HUDEP-2 (cell line): Measurements from ENCODE around the gene WHAMM.
"Not testable (repeated sequence)": the region's sequence is repeated elsewhere in the genome, so short reads cannot be mapped to it uniquely, and the experiment has no call there.

Experiments used
- DNase-seq, 76 experiments: peaks; one replicate each; lab custom pipeline; 2025; ENCODE audit not compliant: unreplicated experiment in 76 of 76; lab: John Stamatoyannopoulos, UW

Gene WHAMM

DNA sequence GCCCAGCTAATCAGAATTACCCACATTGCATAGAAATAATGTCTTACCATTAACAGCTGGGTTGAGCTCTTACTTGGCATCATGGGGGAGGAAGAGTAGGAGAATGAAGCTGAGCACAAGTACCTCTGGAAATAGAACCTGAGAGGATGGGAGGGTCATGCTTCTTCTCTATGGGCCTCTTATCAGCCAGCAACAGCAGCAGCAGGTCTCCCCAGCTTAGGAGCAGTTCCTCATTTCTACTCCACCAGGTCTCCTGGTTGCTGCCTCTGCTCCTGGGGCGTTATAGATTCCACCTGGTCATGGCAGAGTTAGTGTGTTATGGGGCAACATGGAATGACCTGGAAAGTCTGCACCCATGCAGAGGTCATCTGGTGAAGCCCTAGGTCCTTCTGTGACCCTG is 6.9 kb upstream of the WHAMM start:
- DNase-seq, result peak in 68 of 76 experiments; percentile 4 to 82 (median 43)

DNA sequence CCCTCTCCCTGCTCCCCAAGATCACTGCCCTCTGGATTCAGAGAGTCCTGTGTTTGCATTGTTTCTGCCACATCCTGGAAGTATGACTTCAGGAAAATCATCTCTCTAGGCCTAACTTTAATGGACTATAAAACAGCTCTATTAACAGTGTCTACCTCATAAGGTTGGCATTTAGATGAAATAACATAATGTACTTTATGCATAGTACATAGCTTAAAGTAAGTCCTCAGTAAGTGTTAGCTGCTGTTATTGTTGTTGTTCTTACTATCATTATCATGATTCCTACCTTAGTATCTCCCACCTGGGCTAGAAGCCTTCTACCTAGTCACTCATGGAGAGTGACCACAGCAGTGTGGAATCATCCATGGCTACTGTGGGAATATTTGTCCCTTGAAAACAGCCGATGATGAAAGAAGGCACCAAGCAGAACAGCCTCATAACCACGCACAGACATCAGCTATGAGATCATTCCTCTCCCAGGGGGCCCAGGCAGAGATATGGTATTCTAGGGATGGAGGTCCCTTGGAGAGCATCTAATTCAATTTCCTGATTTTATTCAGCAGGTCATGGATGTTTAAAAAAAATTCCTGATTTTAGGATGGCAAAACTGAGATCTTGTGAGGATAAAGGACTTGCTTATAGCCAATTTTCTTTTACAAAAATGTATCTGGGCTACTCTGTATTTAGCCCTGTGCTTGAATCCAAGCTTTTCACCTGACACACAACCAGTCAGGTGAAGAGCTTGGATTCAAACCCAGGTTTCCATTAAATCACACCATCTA is 5.4 kb upstream of the WHAMM start:
- DNase-seq, result no peak

DNA sequence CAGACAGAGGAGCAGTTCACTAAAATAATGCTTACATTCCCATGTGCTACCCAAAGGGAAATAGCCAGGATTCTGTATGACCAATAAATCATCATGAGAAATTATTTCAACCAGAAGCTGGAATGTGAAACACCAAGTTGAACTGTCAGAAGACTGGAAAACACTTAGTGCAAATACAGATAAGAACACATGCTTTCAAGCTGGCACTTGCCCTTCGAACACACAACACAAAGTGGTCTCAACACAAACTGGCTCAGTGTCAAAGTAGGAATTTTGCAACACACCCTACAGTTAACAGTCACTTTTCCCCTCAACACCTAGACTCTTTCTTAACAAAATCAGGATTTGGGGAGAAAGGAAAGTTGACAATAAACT is 4.9 kb upstream of the WHAMM start:
- peak in 1 of 76 experiments; percentile 12 for DNase-seq

DNA sequence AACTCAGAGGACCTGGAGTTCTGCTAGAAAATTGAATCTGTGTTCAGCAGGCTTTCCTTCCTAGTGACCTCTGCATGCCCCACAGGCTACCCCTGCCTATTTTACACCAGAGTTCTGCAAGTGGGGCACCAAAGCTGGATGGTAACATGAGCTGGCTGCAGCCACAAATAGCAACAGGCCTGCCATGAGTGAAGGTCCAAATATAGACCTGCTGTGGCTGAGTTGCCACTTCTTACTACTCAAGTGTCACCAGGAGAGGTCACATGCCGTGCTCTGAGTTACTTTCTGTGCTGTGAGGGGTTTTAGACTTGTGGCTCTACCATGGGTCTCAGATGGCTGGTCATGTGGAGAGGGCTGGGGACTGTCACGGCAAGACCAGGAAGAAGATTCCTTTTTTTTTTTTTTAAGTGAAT is 3.4 kb upstream of the WHAMM start, which contains the start of gene FSD2:
Gene FSD2, minus strand, starts transcription at position 76 of the 413 bp plus-strand sequence. CDS start 18,679 bp downstream, outside the sequence.
- DNase-seq, result no peak

DNA sequence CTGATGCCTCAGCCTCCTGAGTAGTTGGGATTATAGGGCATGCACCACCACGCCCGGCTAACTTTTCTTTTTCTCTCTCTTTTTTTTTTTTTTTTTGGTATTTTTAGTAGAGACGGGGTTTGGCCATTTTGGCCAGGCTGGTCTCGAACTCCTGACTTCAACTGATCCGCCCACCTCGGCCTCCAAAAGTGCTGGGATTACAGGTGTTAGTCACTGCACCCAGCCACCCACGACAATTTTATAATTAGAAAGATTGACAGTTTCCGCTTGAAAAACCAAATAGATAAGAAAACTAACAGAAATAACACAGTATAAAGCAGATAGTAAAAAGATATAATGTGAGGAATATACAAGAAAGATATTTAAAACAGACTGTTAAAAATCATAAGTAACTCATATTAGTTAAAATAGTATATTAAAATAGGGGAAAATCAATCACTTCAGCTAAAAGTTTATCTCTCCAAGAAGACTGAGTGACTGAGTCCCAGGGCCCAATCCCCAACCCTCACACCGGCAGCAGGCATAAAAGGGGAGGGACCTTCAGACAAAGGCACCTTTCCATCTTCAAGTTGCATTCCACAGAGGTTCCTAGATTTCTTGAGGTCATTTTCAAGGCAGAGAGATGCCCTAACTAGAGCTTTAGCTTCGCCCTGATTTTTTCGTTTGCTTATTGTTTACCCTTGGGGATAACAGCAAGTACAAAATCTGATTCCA is 1.4 kb upstream of the WHAMM start:
- DNase-seq, result no peak

DNA sequence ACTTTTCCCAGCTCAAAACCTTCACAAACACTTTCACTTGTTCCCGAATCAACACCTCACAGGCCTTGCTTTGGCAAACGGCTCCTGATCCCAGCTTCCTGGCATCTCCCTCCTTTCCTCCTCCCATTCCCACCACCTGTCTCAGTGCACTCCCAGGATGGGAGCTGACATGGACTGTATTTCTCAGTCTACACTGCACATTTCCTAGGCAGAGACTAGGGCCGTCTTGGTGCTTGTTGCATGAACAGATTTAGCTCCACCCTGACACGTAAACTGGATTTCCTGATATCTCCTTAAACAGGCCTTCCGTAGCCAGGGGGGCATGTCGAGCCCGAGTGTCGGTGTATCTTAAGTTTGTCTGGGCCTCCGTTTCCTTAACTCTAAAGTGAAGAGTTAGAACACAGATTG is 790 bp upstream of the WHAMM start:
- DNase-seq, result no peak

DNA sequence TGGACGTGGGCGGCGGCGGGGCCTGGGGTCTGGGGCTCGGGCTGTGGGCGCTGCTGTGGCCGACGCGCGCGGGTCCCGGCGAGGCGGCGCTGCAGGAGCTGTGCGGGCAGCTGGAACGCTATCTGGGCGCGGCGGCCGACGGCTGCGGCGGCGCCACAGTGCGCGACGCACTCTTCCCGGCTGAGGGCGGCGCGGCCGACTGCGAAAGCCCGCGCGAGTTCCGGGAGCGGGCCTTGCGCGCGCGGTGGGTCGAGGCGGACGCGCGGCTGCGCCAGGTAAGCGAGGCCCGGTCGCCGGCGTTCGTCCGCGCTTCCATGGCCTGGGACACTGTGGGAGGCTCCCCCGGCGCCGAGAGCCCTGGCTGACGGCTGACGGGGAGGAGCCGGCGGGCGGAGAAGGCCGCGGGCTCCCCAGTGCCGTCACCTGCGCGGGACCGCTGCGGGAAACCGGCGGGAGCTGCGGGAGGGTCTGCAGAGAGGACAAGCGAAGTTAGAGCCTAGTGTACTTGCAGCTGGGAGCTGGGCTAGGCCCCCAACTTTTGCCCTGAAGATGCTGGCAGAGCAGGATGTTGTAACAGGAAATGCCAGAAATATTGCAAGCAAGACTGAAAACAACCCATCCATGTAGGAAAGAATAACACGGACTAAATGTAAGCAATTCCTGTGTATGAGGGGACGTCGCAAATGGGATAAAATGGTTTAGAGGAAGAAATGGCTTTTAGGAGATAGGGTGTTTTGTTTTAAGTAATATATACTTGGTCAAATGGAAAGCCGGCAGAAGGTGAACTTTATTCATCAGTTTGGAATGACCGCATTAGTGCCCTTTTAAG is 847 bp downstream of the WHAMM start:
- peak in 25 of 76 experiments; percentile 7 to 62 (median 32) for DNase-seq

DNA sequence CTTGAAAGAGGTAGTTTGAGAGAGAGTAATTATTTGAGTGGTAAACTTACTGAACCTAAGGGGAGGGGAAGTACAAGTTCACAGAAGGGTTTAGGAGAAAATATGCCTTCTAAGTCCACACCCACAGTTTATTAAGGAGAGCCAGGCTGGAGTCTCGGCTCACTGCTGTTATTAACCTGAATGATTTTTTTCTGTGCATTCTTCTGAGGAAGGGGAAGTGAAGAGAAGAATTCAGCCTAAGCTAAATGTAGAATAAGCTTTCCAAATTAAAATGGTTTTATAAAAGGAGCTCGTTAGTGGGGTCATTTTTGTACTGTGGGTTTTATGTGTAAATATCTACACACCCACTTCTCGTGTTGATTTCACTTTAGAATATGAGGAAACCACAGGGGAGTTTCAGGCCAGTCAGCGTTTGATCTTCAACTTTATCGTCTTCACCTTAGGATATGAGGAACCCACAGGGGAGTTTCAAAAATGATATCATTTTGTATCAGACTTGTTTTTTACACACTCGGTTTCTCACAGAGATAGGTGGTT is 1.5 kb downstream of the WHAMM start:
- peak in 12 of 76 experiments; percentile 5 to 41 (median 20) for DNase-seq

DNA sequence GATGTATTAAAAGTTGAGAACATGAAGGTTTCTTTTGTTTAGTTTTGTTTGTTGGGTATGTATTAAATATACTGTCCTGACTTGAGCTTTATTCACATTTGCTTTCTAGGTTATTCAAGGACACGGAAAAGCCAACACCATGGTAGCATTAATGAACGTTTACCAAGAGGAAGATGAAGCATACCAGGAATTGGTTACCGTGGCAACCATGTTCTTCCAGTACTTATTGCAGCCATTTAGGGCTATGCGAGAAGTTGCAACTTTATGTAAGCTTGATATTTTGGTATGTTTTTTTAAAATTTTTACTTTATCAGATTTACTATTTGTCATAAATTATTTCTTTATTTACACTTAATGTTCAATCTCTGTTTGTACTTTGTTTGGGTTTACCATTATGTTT is 3.6 kb downstream of the WHAMM start:
- DNase-seq, result no peak

DNA sequence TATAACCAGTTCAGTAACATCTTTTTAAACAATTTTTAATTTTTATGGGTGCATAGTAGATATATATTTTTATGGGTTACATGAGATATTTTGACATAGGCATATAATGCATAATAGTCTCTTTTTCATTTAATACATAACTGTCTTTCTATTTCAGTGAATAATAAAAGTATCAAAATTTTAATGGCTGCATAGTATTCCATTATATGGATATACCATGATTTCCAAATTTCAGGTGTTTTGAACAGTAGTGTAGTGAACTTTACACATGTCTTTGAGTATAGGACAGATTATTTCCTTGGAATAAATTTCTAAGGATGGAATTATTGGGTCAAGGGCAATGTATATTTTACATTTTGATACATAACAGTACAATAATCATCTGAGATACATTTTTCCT is 10.7 kb downstream of the WHAMM start:
- DNase-seq, result no peak

DNA sequence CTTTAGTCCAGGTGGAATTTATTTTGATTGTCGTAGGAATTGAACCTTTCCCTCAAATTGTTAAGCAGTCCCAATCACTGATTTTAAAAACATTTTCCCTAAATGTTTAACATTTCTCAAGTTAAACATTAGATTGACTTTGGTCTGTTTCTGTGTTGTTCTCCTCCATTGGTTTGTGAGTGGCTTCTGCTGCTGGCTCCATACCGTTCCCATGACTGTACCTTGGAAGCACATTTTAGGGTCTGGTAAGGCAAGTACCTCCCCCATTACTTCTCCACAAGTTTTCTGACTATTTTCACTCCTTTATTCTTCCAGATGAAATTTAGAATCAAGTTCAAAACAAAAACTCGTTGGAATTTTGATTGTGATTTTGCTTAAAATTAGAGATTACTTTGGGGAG is 12.0 kb downstream of the WHAMM start:
- DNase-seq, result not testable (repeated sequence)

DNA sequence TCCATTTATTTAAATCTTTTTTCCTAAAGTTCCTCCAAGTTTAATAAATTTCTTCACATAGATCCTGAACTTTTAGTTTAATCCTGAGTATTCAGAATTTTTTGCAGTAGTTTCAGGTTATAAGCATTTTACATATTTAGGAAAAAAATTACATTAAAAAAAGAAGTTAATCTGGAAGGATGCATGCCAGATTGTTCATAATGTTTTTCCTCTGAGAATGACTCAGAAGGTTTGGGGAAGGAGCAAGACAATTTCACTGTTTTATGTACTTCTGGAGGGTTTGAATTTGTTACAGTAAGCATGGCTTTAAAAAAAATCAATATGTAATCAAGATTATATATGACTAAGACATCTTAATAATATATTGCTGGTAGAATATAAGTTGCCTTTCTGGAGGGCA is 12.4 kb downstream of the WHAMM start:
- DNase-seq, result not testable (repeated sequence)

DNA sequence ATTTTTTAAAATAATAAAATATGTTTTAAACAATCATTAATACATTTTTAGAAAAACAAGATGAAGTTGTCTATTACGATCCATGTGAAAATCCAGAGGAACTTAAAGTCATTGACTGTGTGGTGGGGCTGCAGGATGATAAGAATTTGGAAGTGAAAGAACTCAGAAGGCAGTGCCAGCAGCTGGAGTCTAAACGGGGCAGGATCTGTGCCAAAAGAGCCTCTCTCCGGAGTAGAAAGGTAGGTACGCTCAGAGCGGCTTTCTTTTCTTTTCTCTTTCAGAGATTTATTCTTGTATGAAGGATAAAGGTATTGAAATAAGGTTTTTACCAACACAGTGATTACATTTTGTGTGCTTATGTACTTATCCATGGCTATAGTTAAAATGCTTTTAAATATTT is 13.6 kb downstream of the WHAMM start:
- no peak for DNase-seq

DNA sequence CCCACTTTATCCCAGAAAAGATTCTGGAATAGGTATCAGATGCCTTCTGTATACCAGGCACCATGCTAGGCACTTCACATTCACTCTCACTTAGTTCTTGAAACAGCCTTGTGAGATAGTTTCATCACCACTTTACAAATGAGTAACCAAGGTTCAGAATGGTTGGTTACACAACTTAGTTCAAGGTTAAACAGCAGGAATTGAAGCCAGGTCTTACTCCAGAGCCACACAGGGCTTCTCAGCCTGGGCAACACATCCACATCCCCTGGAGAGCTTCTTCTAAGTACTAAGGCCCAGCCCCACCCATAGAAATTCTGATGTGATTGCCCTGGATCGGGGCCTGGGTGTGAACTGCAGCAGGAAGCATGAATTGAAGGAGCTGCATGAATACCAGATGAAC is 18.6 kb downstream of the WHAMM start:
- no peak for DNase-seq

DNA sequence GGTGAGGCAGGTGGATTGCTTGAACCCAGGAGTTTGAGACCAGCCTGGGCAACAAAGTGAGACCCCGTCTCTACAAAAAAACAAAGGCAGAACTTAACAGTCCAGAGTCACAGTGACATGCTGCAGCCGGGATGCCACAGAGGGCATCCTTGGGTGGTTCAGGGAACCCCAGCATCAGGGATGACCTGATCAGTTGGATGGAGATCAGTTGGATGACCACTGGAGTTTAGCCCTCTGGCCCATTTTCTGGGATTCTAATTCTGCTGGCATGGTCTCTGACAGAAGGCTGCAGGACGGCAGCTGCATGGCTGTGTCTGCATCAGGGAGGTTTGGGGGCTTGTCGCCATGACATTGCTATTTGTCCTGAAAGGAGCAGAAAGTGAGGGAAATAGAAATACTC is 19.8 kb downstream of the WHAMM start:
- no peak for DNase-seq

DNA sequence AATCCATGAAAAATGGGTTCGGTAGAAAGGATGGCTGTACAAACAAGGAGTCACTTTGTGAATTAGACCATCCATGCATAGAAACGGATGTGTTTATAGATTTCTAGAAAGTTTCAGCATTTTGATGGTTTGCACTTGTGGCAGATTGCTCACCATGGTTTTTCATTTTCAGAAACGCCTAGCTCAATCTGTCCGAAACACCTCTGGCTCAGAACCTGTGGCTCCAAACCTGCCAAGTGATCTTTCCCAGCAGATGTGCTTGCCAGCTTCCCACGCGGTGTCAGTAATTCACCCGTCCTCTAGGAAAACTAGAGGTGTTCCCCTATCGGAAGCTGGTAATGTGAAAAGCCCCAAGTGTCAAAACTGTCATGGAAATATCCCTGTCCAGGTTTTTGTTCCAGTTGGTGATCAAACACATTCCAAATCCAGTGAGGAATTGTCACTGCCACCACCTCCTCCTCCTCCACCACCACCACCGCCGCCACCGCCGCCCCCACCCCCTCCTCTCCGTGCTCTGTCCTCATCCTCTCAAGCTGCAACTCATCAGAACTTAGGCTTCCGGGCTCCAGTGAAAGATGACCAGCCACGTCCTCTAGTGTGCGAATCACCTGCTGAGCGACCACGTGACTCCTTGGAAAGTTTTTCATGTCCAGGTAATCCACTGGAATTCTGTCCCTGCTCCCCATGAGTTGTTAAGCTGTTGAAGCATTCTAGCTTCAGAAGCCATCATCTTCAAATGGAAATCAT is 21.2 kb downstream of the WHAMM start:
- no peak for DNase-seq

DNA sequence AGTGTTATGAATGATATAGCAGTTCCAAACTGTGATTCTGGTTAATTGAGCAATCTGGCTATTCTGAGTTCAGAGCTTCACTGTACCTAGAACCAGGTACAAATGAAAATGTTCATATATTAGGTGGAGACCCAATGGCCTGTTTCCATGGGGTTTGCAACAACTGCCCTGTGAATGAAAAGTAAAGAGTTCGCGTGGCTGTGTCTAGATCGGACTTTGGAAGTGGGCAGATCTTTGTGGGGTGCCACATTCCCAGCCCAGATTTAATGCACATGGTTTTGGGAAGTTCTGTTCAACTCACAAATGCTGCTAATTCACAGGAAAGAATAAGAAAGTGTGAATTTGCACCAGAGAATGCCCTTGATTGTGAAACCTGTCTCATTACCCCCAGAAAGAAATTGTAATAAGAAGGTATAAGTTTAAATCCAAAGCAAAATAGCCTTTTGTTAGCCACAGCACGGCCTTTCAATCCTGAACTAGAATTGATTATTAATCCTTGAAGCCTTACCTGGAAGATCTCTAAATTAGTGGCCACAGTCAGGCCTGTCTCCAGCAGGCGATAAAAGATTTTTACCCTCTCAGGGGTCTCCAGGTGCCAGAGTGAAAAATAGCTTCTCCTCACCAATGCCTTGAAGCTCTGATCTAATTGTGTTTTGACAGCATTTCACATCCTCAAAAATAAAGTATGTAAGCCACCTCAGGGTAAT is 22.6 kb downstream of the WHAMM start:
- DNase-seq, result no peak

DNA sequence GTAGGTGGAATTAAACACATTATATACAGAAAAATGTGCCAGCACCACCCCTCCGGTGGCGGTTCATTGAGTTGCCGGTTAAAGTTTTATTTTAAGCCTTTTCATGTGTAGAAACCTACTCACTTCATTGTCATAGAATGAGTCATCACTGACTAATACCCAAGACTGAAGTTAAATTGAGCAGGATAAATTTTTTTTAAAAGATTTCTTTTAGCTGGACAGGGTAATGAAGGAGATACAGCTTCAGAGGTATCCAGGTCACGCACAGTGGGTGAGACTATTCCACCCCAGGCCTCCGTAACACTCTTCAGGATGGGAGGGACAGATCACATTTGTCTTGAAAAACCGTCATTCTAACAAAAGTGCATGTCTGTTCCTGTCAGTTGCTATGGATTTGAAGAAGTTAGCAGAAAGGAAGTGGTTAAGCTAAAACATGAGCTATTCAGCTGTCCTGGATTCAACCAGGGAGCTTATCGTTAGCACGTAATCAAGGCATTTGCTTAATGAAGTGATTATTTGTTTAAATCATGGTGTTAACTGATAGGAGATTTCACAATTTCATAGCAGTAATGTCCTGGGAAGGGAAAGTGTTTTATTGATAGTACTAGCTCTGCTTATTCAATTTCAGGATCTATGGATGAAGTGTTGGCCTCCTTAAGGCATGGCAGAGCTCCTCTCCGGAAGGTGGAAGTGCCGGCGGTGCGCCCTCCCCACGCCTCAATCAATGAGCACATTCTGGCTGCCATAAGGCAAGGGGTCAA is 23.4 kb downstream of the WHAMM start:
- DNase-seq, result no peak

DNA sequence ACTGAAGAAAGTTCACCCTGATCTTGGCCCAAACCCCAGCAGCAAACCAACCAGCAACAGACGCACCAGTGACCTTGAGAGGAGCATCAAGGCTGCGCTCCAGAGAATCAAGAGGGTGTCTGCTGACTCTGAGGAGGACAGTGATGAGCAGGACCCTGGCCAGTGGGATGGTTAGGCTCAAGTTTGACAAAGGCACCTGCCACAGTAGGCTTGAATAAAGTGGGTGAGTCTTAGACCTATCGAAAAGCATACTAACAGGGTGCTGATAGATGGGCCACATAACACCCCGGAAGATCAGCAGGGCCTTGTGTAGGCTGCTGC is 23.9 kb downstream of the WHAMM start:
- DNase-seq, result no peak
